Measurements from ENCODE around the gene CA7.

CA7 gene

GRCh38 chr16:66886321-66886720 is 42.1 kb downstream of the CA7 start:
- TF ChIP-seq CTCF (IDR thresholded peaks at IDR 0.05; ENCODE audit: low read depth, low read length, missing control alignments): no peak
- no peak for DNase-seq (ENCODE audit: extremely low read depth, low read depth)
- no peak overlapping the region for H3K4me3 ChIP-seq (replicated peaks; ENCODE audit: low read depth, low read length)

GRCh38 chr16:66886914-66887313 is 42.7 kb downstream of the CA7 start:
- no peak for TF ChIP-seq CTCF (IDR thresholded peaks at IDR 0.05; ENCODE audit: low read depth, low read length, missing control alignments)
- no peak for DNase-seq (ENCODE audit: extremely low read depth, low read depth)
- H3K4me3 ChIP-seq (replicated peaks; ENCODE audit: low read depth, low read length): no peak overlapping the region

GRCh38 chr16:66888647-66889615 is 44.7 kb downstream of the CA7 start:
- TF ChIP-seq CTCF (IDR thresholded peaks at IDR 0.05; ENCODE audit: low read depth, low read length, missing control alignments): no peak
- DNase-seq (ENCODE audit: extremely low read depth, low read depth): no peak
- no peak overlapping the region for H3K4me3 ChIP-seq (replicated peaks; ENCODE audit: low read depth, low read length)

GRCh38 chr16:66889622-66890021 is 45.4 kb downstream of the CA7 start:
- DNase-seq (ENCODE audit: extremely low read depth, low read depth): no peak
- no peak overlapping the region for H3K4me3 ChIP-seq (replicated peaks; ENCODE audit: low read depth, low read length)
- no peak for TF ChIP-seq CTCF (IDR thresholded peaks at IDR 0.05; ENCODE audit: low read depth, low read length, missing control alignments)

- DNase-seq (ENCODE audit: extremely low read depth, low read depth): no peak
- TF ChIP-seq CTCF (IDR thresholded peaks at IDR 0.05; ENCODE audit: low read depth, low read length, missing control alignments): no peak
- H3K4me3 ChIP-seq (replicated peaks; ENCODE audit: low read depth, low read length): no peak overlapping the region
Measured at GRCh38 chr16:66890799-66891198, 46.6 kb downstream of the CA7 start.

- no peak for TF ChIP-seq CTCF (IDR thresholded peaks at IDR 0.05; ENCODE audit: low read depth, low read length, missing control alignments)
- no peak overlapping the region for H3K4me3 ChIP-seq (replicated peaks; ENCODE audit: low read depth, low read length)
- no peak for DNase-seq (ENCODE audit: extremely low read depth, low read depth)
Measured at GRCh38 chr16:66891360-66891759, 47.1 kb downstream of the CA7 start.
